ENCODE measurements around the gene UBALD1. TPM values are rescaled to one million over a fixed set of nuclear protein-coding genes. Genes with fewer than 3 reads are reported as not detected.

The UBALD1 gene
- total RNA-seq, 1 experiment from 2014 or later, result 45.9 TPM

- Histone ChIP-seq H3K9me2 (ENCODE audit: insufficient read depth) (no peaks in the 10 kb centered on the region), H3K4me1 (ENCODE audit: control insufficient read depth in 1 of 2, insufficient read depth in 2 of 2, low read length in 2 of 2) (no peaks in the 10 kb centered on the region), H3K27me3 (ENCODE audit: insufficient read depth, low read length) (no peaks in the 10 kb centered on the region), H2AFZ (ENCODE audit: low read depth, low read length, poor library complexity, severe bottlenecking) (no peak overlapping the region), H3K27ac (ENCODE audit: low read depth, low read length) (no peak overlapping the region), H3K4me3 (replicated peaks in 1 of 2; ENCODE audit: low read depth in 1 of 2, low read length in 2 of 2) (no peak overlapping the region), H4K20me1 (ENCODE audit: insufficient read depth) (no peaks in the 10 kb centered on the region), H3K79me2 (ENCODE audit: insufficient read depth, low read length) (no peaks in the 10 kb centered on the region), H3K9ac (ENCODE audit: low read length) (no peak overlapping the region), H3K4me2 (ENCODE audit: low read length) (no peak overlapping the region), H3K36me3 (ENCODE audit: control insufficient read depth in 1 of 2, insufficient read depth in 2 of 2, low read length in 2 of 2) (no peaks in the 10 kb centered on the region), H3K9me3 (ENCODE audit: control insufficient read depth in 1 of 2, insufficient read depth in 1 of 2, low read depth in 1 of 2, low read length in 2 of 2) (no peaks in the 10 kb centered on the region)
- intact Hi-C loops (cut with micrococcal nuclease), result no loop called here
- no peak for TF ChIP-seq ZNF274 (IDR thresholded peaks at IDR 0.05; ENCODE audit: low read depth, low read length)
- no peak for TF ChIP-seq SP1 (IDR thresholded peaks at IDR 0.05; ENCODE audit: low read depth)
- TF ChIP-seq FOSL1 (IDR thresholded peaks at IDR 0.05; ENCODE audit: low read depth), result no peak
- TF ChIP-seq EGR1 (IDR thresholded peaks at IDR 0.05; ENCODE audit: low read depth), result no peak
- TF ChIP-seq SIN3A (IDR thresholded peaks at IDR 0.05; ENCODE audit: low read depth), result no peak
- TF ChIP-seq YY1 (IDR thresholded peaks at IDR 0.05; ENCODE audit: extremely low read depth, insufficient replicate concordance, low read depth, low read length), result no peak
- no peak for TF ChIP-seq REST (IDR thresholded peaks at IDR 0.05; ENCODE audit: low read depth)
- no peak for TF ChIP-seq MAX (IDR thresholded peaks at IDR 0.05)
- TF ChIP-seq ELF1 (IDR thresholded peaks at IDR 0.05; ENCODE audit: borderline replicate concordance, low read depth), result no peak
- TF ChIP-seq SRF (IDR thresholded peaks at IDR 0.05; ENCODE audit: low read depth), result no peak
- no peak for TF ChIP-seq JUND (IDR thresholded peaks at IDR 0.05)
- TF ChIP-seq ATF3 (IDR thresholded peaks at IDR 0.05), result no peak
- no peak for TF ChIP-seq CBX3 (IDR thresholded peaks at IDR 0.05; ENCODE audit: low read depth)
- TF ChIP-seq CTCF (IDR thresholded peaks at IDR 0.05 in 2 of 3, conservative IDR thresholded peaks at IDR 0.05 in 1 of 3; ENCODE audit: borderline replicate concordance in 1 of 3, insufficient read depth in 1 of 3, low read depth in 2 of 3, low read length in 2 of 3), result no peak
- TF ChIP-seq CEBPB (IDR thresholded peaks at IDR 0.05; ENCODE audit: low read depth), result no peak
- no peak for TF ChIP-seq EZH2 (IDR thresholded peaks at IDR 0.05)
- no peak for TF ChIP-seq TCF7L2 (IDR thresholded peaks at IDR 0.05; ENCODE audit: borderline replicate concordance, extremely low read depth, insufficient read depth, insufficient read length)
- TF ChIP-seq POLR2A (IDR thresholded peaks at IDR 0.05; ENCODE audit: borderline replicate concordance, extremely low read depth, insufficient read depth, insufficient read length), result no peak
- TF ChIP-seq RAD21 (IDR thresholded peaks at IDR 0.05; ENCODE audit: low read depth), result no peak
- TF ChIP-seq ZFX (IDR thresholded peaks at IDR 0.05), result no peak
- ATAC-seq (no peak), DNase-seq (ENCODE audit: low read depth, low spot score) (no peak)
- no TSS peak for BruUV-seq (replicated peaks)
- CTCF ChIA-PET, result no interaction called here
- POLR2A ChIA-PET, result no interaction called here
- RAD21 ChIA-PET (ENCODE audit: low non-redundant PET in 1 of 2, low total read pairs in 2 of 2, uncharacterized antibody in 2 of 2, unreplicated experiment in 2 of 2), result no interaction called here
Measured at GRCh38 chr16:4601864-4602186, 12.9 kb downstream of the UBALD1 start.

All from HCT116 (cell line).